HEK293T (cell line): ENCODE results near the gene KDM6A.

Experiments used
- BHLHE40 ChIP-seq: fragments of 450-650 bp; IDR thresholded peaks from 2 replicates; pipeline ENCODE4 v1.6.1; 2016; ENCODE audit warnings: mild to moderate bottlenecking, moderate library complexity, borderline replicate concordance
- ELF4 ChIP-seq: fragments of 450-650 bp; IDR thresholded peaks from 2 replicates; pipeline ENCODE4 v1.6.1; 2017; ENCODE audit warnings: antibody characterized with exemption
- FOXA1 ChIP-seq: fragments of 450-650 bp; IDR thresholded peaks from 2 replicates; pipeline ENCODE4 v1.6.1; 2016; ENCODE audit warnings: mild to moderate bottlenecking
- LEF1 ChIP-seq: fragments of 450-650 bp; IDR thresholded peaks from 2 replicates; pipeline ENCODE4 v1.6.1; 2017; ENCODE audit warnings: mild to moderate bottlenecking, borderline replicate concordance
- SP1 ChIP-seq: fragments of 450-650 bp; IDR thresholded peaks from 2 replicates; pipeline ENCODE4 v1.6.1; 2017
- SUZ12 ChIP-seq: fragments of 450-650 bp; IDR thresholded peaks from 2 replicates; pipeline ENCODE4 v1.6.1; 2016; ENCODE audit warnings: mild to moderate bottlenecking
- TARDBP ChIP-seq: fragments of 450-650 bp; IDR thresholded peaks from 2 replicates; pipeline ENCODE4 v1.6.1; 2016

GRCh38 chrX:44844204-44844603 lies 28.8 kb upstream of the KDM6A start:
- no peak for TF ChIP-seq LEF1
- no peak for TF ChIP-seq ELF4
- no peak for TF ChIP-seq SUZ12
- no peak for TF ChIP-seq SP1
- no peak for TF ChIP-seq TARDBP
- TF ChIP-seq FOXA1, result no peak
- TF ChIP-seq BHLHE40, result no peak
